GM04503 (cell line): ENCODE measurements around the gene HP.
"Not testable (repeated sequence)": the region's sequence is repeated elsewhere in the genome, so short reads cannot be mapped to it uniquely, and the experiment has no call there.

Experiments used
- DNase-seq: peaks from one replicate; pipeline ENCODE4 v3.0.0-alpha.2; 2012; ENCODE audit warnings: low read depth

HP gene, protein sequence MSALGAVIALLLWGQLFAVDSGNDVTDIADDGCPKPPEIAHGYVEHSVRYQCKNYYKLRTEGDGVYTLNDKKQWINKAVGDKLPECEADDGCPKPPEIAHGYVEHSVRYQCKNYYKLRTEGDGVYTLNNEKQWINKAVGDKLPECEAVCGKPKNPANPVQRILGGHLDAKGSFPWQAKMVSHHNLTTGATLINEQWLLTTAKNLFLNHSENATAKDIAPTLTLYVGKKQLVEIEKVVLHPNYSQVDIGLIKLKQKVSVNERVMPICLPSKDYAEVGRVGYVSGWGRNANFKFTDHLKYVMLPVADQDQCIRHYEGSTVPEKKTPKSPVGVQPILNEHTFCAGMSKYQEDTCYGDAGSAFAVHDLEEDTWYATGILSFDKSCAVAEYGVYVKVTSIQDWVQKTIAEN

GRCh38 chr16:72054254-72054847 lies at the start of gene HP:
HP (plus strand) TSS chr16:72054505; CDS start chr16:72054653, 148 bp downstream.
- not testable (repeated sequence) for DNase-seq

GRCh38 chr16:72008065-72008423 lies 46.3 kb upstream of the HP start:
- not testable (repeated sequence) for DNase-seq

DNA sequence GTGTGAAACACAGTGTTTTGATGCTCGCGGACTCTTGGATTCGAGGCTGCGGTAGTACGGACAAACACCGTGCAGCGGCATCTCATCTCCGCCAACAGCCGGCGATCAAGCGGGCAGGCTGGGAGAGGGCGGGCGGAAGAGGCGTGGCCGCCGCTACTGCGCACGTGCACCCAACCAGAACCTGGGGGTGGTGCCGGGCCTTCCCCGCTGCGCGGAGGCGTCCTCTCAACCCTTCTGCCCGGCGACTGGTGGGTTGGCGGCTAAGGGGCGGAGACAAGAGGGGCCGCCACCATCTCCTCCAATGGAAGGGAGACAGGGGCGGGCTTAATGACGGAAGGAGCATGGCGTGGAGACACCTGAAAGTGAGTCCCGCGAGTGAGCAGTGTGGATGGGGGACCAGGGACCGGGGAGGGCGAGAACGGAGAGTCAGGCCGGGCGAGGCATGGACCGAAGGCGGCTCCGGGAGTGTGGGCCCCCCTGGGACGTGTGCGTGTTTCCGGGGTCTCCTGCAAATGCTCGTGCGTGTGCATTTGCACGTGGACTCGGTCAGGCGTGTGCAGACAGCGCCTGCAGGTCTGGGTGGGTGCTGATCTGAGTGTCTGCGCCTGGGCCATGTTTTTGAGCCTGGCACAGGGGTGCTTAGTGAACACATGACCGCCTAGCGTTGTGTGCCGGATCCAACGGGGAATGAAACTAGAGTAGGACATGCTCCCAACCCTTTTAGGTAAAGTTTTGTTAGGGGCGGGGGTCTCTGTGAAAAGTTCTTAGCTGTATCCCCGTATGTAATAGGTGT lies 45.7 kb upstream of the HP start, which contains the start of gene DHODH:
DHODH (plus strand) TSS at position 321 of the 793 bp plus-strand sequence; CDS start at position 342, 21 bp downstream.
- DNase-seq: peak; percentile 84

- no peak for DNase-seq
Measured at GRCh38 chr16:72009779-72010178, 44.5 kb upstream of the HP start.

DNA sequence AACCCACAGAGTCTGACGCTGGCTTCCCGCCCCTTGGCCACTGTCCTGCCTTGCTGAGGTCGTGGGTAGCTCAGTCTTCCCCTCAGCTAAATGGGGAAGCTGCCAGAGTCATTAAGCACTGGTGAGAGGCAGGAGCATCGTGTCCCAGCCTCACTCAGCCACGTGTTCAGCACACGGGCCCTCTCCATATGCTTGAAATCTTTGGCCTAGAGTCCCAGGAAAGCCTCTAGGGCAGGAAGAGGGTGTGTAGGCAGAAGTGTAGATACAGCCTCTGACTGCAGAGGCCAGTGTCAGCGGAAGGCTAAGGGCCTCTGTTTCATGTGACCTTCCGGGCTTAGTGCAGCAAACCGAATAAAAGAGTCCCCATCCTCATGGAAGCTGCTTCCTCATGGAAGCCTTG lies 41.7 kb upstream of the HP start:
- DNase-seq: no peak

GRCh38 chr16:72013389-72013788 lies 40.9 kb upstream of the HP start:
- DNase-seq: no peak

- DNase-seq: no peak
Measured at GRCh38 chr16:72013888-72014581, 40.3 kb upstream of the HP start.

DNA sequence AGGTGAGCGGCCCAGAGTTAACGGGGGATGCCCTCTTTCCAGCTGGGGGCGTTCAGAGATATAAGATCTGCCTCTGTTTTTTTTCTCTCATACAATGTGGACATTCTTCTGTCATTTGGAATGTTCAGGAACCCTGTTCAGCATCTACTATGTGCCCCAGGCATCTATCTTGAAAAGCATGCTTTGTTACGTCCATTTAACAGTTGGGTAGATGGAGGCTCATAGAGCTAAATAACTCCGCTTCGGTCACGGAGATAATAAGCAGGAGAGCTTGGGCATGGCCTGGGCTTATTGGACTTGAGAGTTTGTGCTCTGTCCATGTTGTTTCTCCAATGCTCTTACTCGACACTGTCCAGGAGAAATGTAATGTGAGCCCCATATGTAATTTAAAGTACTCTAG lies 39.6 kb upstream of the HP start:
- DNase-seq: no peak

DNA sequence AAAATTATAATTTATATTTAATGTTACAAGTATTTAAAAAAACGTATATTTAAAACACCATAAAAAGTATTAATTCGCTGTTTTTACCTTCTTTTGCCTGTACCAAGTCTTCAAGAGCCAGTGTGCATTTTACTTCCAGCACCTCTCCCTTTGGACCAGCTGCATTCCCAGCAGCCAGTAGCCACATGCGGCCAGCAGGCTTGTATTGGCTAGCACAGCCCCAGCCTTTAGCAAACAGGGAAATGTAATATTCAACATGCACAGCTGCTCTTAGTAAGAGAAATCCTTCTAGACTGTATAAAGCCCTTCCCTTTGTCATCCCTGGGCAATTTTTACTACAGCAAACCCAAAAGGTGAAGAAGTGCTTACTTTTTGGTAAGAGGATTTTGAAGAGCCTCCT lies 39.2 kb upstream of the HP start:
- DNase-seq: no peak

GRCh38 chr16:72018470-72018869 lies 35.8 kb upstream of the HP start:
- DNase-seq: no peak

GRCh38 chr16:72021043-72021442 lies 33.3 kb upstream of the HP start:
- no peak for DNase-seq

DNA sequence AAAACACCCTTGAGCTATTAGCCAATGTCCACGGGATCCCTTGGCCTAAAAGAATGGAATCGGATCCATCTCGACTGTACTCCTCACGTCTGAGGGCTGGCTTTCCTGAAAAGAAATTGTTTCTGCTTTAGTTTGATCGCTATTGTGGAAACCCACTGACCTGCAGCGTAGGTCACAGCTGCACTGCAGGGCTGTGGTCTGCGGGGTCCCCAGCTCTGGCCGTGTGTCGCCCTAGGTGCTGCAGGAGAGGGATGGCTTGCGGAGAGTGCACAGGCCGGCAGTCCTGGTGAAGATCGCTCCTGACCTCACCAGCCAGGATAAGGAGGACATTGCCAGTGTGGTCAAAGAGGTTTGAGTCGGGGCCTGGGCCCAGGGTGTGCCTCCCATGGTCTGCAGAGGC lies 32.2 kb upstream of the HP start:
- DNase-seq: no peak

DNA sequence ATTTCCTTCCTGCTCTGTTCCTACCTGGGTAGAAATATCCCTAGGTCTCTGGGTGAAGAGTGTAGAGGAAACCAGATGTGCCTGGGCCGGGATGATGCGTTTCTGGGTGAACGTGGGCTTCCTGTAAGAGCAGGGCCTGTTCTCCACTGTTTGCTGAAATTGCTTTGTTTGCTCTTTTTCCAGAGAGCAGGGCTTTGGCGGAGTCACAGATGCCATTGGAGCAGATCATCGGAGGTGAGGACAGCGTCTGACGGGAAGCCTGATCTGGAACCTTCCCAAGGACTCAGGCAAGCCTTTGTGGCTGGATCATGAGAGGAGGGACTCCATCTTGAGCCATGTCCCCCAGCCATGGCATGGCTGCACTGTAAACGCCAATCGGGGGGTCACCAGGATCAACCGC lies 30.3 kb upstream of the HP start:
- DNase-seq: no peak

GRCh38 chr16:72024862-72025382 lies 29.4 kb upstream of the HP start:
- no peak for DNase-seq

- DNase-seq: no peak
Measured at GRCh38 chr16:72025404-72026114, 28.7 kb upstream of the HP start.

GRCh38 chr16:72027669-72028378 lies 26.5 kb upstream of the HP start:
- no peak for DNase-seq

DNA sequence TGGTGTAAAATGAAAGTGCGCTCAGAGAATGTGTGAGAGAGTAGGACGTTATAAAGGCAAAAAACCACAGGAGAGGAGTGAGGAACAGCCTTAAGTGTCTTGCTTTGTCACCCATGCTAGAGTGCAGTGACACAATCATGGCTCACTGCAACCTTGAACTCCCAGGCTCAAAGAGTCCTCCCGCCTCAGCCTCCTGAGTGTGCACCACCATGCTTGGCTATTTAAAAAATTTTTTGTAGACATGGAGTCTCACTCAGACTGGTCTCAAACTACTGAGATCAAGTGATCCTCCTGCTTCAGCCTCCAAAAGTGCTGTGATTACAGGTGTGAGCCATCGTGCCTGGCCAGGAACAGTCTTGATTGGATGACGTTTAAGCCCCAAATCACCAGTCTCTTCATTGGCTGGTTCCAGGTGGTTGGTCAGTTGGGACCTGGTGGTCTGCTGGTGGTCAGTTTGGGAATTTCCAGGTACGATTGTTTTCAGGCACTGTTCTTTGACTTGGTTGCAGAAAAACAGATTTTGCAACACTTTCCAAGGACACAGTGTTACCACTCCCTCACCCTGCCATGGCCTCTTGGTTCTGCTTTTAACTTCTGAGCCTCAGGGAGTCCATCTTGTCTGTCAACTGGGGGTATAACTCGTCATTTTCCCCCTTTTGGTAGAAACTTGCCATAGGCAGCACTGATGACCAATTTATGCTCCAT lies 24.6 kb upstream of the HP start:
- DNase-seq: no peak

- DNase-seq: no peak
Measured at GRCh38 chr16:72033437-72033836, 20.9 kb upstream of the HP start.

DNA sequence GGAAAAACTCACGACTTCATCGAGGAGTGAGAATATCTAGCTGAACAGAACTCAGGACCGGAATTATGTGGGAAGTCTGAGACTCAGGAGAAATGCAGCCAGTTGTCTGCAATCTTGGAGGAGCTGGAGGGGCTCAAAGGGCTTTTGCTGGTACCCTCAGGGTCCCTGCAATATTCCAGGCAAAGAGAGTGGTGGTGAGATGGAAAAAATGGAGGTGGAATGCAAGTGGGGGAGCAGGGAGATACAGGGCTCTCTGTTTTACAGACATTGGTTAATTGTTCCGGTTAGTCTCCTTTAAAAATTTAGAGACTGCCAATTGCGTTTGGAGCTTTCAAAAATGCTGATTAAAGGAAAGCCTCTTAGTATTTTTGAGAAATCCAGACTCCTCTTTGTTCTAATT lies 18.2 kb upstream of the HP start:
- DNase-seq: no peak

GRCh38 chr16:72042157-72042660 lies 12.1 kb upstream of the HP start:
- DNase-seq: no peak
